Heart left ventricle (tissue), 13 donors: Measurements from ENCODE around the gene RASGEF1B.

ENCODE experiments used
- POLR2A ChIP-seq, 2 donors: fragments of 450-650 bp; IDR thresholded peaks; one replicate each; pipeline ENCODE4 v1.6.1; 2017; ENCODE audit warnings: antibody characterized with exemption in 2 of 2, mild to moderate bottlenecking in 2 of 2, moderate library complexity in 2 of 2
- TF ChIP-seq, protein P1 (sequence below), 12 donors: fragments of 200-600 bp; sonication (generic) in 4 of 12; IDR thresholded peaks; one replicate each; pipeline versions ENCODE4 v1.5.0 to v1.8.0; 2018 to 2022; ENCODE audit warnings: antibody characterized with exemption in 12 of 12, mild to moderate bottlenecking in 5 of 12
- donor health status: ischemic (EF 13 %, LVEDD 7.1; RV severe dilation, severe dysfunction).
- donor health status: DM: no; HTN: yes; CAD: no.
- donor health status: DM: no; HTN: no; CAD: no.
- donor health status: ischemic (EF 25% LVEDD 6.9; RV normal size, moderate dysfunction).
- donor health status: ischemic (EF 25% LVEDD 5.7; RV mildly dilated, moderate dysfunction).
- donor health status: ischemic (EF 35%, LVEDD 5.7; RV mildly dilated, moderate dysfunction).
- donor health status: nonischemic (EF 11% LVEDD 7.7; RV severe dilation, severe dysfunction).
- donor health status: DM: yes; HTN: yes; CAD: no.
- donor health status: PGD.
- donor health status: ischemic (EF 29% LVEDD 5.4; RV normal size, mild dysfunction).
- donor health status: nonischemic (EF 23%, LVEDD 6.1; RV moderate dilation, normal function).

DNA sequence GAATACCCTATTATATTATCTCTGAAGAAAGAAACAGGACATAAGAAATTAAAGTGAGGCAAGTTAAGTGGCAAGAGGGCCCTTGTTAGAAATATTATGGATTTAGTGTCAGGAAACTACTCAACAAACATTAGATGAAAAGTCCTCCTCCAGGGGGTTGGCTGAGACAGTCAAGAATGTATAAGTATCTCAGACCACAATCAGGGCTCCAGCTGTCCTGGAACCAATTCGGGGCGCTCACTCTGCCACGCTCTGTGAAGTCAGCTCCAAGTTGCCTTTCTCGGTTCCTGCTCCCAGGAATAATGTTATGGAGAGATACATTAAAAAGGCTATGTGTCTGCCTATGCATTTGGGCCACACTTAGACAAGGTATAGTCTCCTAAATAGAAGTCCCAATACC, 73.3 kb downstream of the RASGEF1B start:
- TF ChIP-seq, protein P1, sequence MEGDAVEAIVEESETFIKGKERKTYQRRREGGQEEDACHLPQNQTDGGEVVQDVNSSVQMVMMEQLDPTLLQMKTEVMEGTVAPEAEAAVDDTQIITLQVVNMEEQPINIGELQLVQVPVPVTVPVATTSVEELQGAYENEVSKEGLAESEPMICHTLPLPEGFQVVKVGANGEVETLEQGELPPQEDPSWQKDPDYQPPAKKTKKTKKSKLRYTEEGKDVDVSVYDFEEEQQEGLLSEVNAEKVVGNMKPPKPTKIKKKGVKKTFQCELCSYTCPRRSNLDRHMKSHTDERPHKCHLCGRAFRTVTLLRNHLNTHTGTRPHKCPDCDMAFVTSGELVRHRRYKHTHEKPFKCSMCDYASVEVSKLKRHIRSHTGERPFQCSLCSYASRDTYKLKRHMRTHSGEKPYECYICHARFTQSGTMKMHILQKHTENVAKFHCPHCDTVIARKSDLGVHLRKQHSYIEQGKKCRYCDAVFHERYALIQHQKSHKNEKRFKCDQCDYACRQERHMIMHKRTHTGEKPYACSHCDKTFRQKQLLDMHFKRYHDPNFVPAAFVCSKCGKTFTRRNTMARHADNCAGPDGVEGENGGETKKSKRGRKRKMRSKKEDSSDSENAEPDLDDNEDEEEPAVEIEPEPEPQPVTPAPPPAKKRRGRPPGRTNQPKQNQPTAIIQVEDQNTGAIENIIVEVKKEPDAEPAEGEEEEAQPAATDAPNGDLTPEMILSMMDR (IDR thresholded peaks at IDR 0.05): no peak
- no peak for TF ChIP-seq POLR2A (IDR thresholded peaks at IDR 0.05)
